Endothelial cell of umbilical vein (primary cell): Measurements from ENCODE around the gene PIK3CB. TPM values are rescaled to one million over a fixed set of nuclear protein-coding genes. Genes with fewer than 3 reads are reported as not detected.
A peak's percentile ranks its signal among the peaks of the same experiment; 100 is the strongest.

ENCODE experiments used
- BruUV-seq: library from RNA; stranded (reverse); fragments of 400-500 nt; replicated peaks from 2 replicates; lab custom pipeline; 2021; lab: Mats Ljungman, UMichigan
- CTCF ChIA-PET: fragments of 300-600, 350-600 bp; sonication (Branson Sonifier 250); formaldehyde crosslinking; loops from one replicate; lab custom pipeline; 2021; ENCODE audit warnings: antibody characterized with exemption, inconsistent platforms; lab: Charles Lee
- POLR2A ChIA-PET: fragments of 300-600, 350-600 bp; sonication (Branson Sonifier 250); formaldehyde crosslinking; loops from one replicate; lab custom pipeline; 2021; ENCODE audit warnings: antibody characterized with exemption, inconsistent platforms; lab: Charles Lee
- DNase-seq: peaks from one replicate; pipeline ENCODE4 v3.0.0-alpha.2; 2011; ENCODE audit warnings: low read depth, low spot score
- FAIRE-seq: peaks from 2 replicates; lab custom pipeline; 2011; peaks lifted over from hg19 to GRCh38; lab: Jason Lieb, UNC
- H2AFZ ChIP-seq: 2 replicates; pipeline ENCODE4 v1.6.0; 2012; ENCODE audit warnings: low read depth, low read length, control low read depth, inconsistent platforms
- H3K27ac ChIP-seq: 2 replicates; pipeline ENCODE4 v1.5.1; 2011; ENCODE audit warnings: low read depth, mild to moderate bottlenecking, control low read depth, low read length, moderate library complexity; ENCODE audit not compliant: insufficient read depth
- H3K27me3 ChIP-seq, 2 experiments: 2 replicates each; pipeline versions ENCODE4 v1.6.0 to v1.6.1; 2011; ENCODE audit warnings: low read length in 2 of 2, mixed read lengths in 1 of 2; ENCODE audit not compliant: control insufficient read depth in 2 of 2, insufficient read depth in 2 of 2
- H3K36me3 ChIP-seq, 2 experiments: 2 replicates in 1 of 2; 3 replicates in 1 of 2; pipeline ENCODE4 v1.5.1; 2011; ENCODE audit warnings: low read length in 2 of 2, mild to moderate bottlenecking in 1 of 2, moderate library complexity in 1 of 2; ENCODE audit not compliant: control insufficient read depth in 2 of 2, insufficient read depth in 2 of 2; ENCODE audit errors: extremely low read depth in 1 of 2
- H3K4me1 ChIP-seq: 3 replicates; pipeline ENCODE4 v1.5.1; 2011; ENCODE audit warnings: mild to moderate bottlenecking, low read length; ENCODE audit not compliant: control insufficient read depth, insufficient read depth; ENCODE audit errors: extremely low read depth
- H3K4me2 ChIP-seq: 2 replicates; pipeline ENCODE4 v1.6.1; 2011; ENCODE audit warnings: low read length, control low read depth, mixed read lengths; ENCODE audit not compliant: insufficient read depth
- H3K4me3 ChIP-seq, 3 experiments: fragments of 200-600 bp in 1 of 3; sonication (generic), shearing (Covaris generic) in 1 of 3; replicated peaks in 1 of 3; 2 replicates each; pipeline ENCODE4 v1.5.1; 2011 to 2016; ENCODE audit warnings: control low read depth in 3 of 3, low read length in 3 of 3, mild to moderate bottlenecking in 2 of 3, inconsistent platforms in 1 of 3, low read depth in 1 of 3, moderate library complexity in 1 of 3; ENCODE audit not compliant: insufficient read depth in 1 of 3
- H3K79me2 ChIP-seq: 2 replicates; pipeline ENCODE4 v1.6.0; 2012; ENCODE audit warnings: low read length, inconsistent platforms; ENCODE audit not compliant: control insufficient read depth, insufficient read depth
- H3K9ac ChIP-seq: replicated peaks from 2 replicates; pipeline ENCODE3; 2011; ENCODE audit warnings: low read length, control low read depth; ENCODE audit not compliant: insufficient read depth; ENCODE audit errors: extremely low read depth
- H3K9me1 ChIP-seq: replicated peaks from 3 replicates; pipeline ENCODE4 v1.6.0; 2011; ENCODE audit warnings: mild to moderate bottlenecking, low read length; ENCODE audit not compliant: control insufficient read depth, insufficient read depth; ENCODE audit errors: extremely low read depth
- H3K9me3 ChIP-seq: replicated peaks from 2 replicates; pipeline ENCODE4 v1.5.1; 2012; ENCODE audit warnings: low read length, inconsistent platforms; ENCODE audit not compliant: control insufficient read depth, insufficient read depth
- H4K20me1 ChIP-seq: replicated peaks from 2 replicates; pipeline ENCODE3; 2011; ENCODE audit warnings: mild to moderate bottlenecking, low read length; ENCODE audit not compliant: control insufficient read depth, insufficient read depth; ENCODE audit errors: extremely low read depth
- CTCF ChIP-seq, 2 donors: IDR thresholded peaks; 1 replicate in 1 of 2; 2 replicates in 1 of 2; pipeline ENCODE4 v1.5.1; 2011; ENCODE audit warnings: low read length in 2 of 2, mild to moderate bottlenecking in 2 of 2, moderate library complexity in 2 of 2, control low read depth in 1 of 2, inconsistent platforms in 1 of 2, low read depth in 1 of 2; ENCODE audit not compliant: insufficient read depth in 1 of 2; ENCODE audit errors: extremely low read depth in 1 of 2
- EZH2 ChIP-seq: IDR thresholded peaks from 2 replicates; pipeline ENCODE4 v1.6.1; 2012; ENCODE audit warnings: borderline replicate concordance, low read depth, mild to moderate bottlenecking, moderate library complexity, low read length, inconsistent platforms; ENCODE audit not compliant: severe bottlenecking
- FOS ChIP-seq: IDR thresholded peaks from 2 replicates; pipeline ENCODE4 v1.6.1; 2011; ENCODE audit warnings: mild to moderate bottlenecking, low read length, moderate library complexity, borderline replicate concordance; ENCODE audit not compliant: insufficient read depth
- GATA2 ChIP-seq: IDR thresholded peaks from 2 replicates; pipeline ENCODE4 v1.7.0; 2011; ENCODE audit warnings: low read depth, mild to moderate bottlenecking, moderate library complexity, mixed read lengths, low read length; ENCODE audit not compliant: insufficient read length, insufficient read depth
- JUN ChIP-seq: IDR thresholded peaks from 2 replicates; pipeline ENCODE4 v1.6.1; 2011; ENCODE audit warnings: borderline replicate concordance, low read depth; ENCODE audit not compliant: insufficient read length, insufficient read depth
- MAX ChIP-seq: IDR thresholded peaks from 2 replicates; pipeline ENCODE4 v1.6.1; 2011; ENCODE audit not compliant: insufficient read depth, insufficient read length
- MYC ChIP-seq: IDR thresholded peaks from one replicate; pipeline ENCODE4 v1.6.1; 2011; ENCODE audit warnings: mild to moderate bottlenecking, low read depth, low read length
- POLR2A ChIP-seq: IDR thresholded peaks from 2 replicates; pipeline ENCODE4 v1.6.1; 2012; ENCODE audit warnings: low read depth, mild to moderate bottlenecking, control low read depth, low read length
- POLR2AphosphoS5 ChIP-seq: IDR thresholded peaks from 2 replicates; pipeline ENCODE4 v1.6.1; 2012; ENCODE audit warnings: low read depth, mild to moderate bottlenecking, control low read depth, low read length, moderate library complexity; ENCODE audit not compliant: insufficient read depth
- dilution Hi-C: fragments of 300-500 bp; cut with MboI; formaldehyde crosslinking; loops from one replicate; pipeline ENCODE4 v1.15.0; 2019; ENCODE audit warnings: low sequenced_read_pairs; ENCODE audit not compliant: extremely low pct_ligation_motif_present
- intact Hi-C: fragments of 100-400 bp; cut with micrococcal nuclease; formaldehyde crosslinking; loops from one replicate; pipeline ENCODE4 v1.10.0; 2022
- polyA plus RNA-seq, 4 experiments: library from polyadenylated mRNA; depleted of rRNA in 3 of 4; stranded (reverse) in 3 of 4; unstranded in 1 of 4; fragments of >200 nt; gene quantifications; 2 replicates each; pipeline versions ENCODE4 v1.2.1 to v1.2.3, GENCODE V29; 2011 to 2012; ENCODE audit warnings: missing spikeins in 1 of 4
- total RNA-seq: library from RNA; stranded (reverse); gene quantifications from 2 replicates; pipeline ENCODE4 v1.2.3, GENCODE V29; 2021

The PIK3CB gene
- total and polyA plus RNA-seq, 2 donors (not counting 3 experiments of a cell fraction or from before 2014, with no cell fraction given), result 9.0 to 29.8 TPM

GRCh38 chr3:138875096-138875753 is 40.5 kb upstream of the PIK3CB start:
- Histone ChIP-seq H3K27ac (peak overlapping the region; percentile 79), H3K4me2 (peak overlapping the region; percentile 64), H3K36me3 (no peaks in the 10 kb centered on the region), H3K9me3 (no peaks in the 10 kb centered on the region), H3K9me1 (no peaks in the 10 kb centered on the region), H3K27me3 (no peaks in the 10 kb centered on the region), H3K4me1 (peaks cover 13% of the 10 kb centered on the region), H3K79me2 (no peaks in the 10 kb centered on the region), H4K20me1 (no peaks in the 10 kb centered on the region), H2AFZ (no peak overlapping the region), H3K4me3 (no peak overlapping the region), H3K9ac (no peak overlapping the region)
- FAIRE-seq (no peak), DNase-seq (no peak)
- CTCF ChIA-PET, result interaction anchor here (1.1 to 2.4 kb wide), 6 partner anchors 11 to 281 kb away, joined by 3 to 30 read pairs (median 5); partner anchors contain the start of gene CEP70
- dilution Hi-C loops, result no loop called here
- TF ChIP-seq EZH2, result no peak
- TF ChIP-seq POLR2A, result no peak
- TF ChIP-seq GATA2, result no peak
- TF ChIP-seq MAX, result no peak
- no peak for TF ChIP-seq POLR2AphosphoS5
- TF ChIP-seq JUN, result no peak
- TF ChIP-seq FOS, result no peak
- TF ChIP-seq CTCF (IDR thresholded peaks at IDR 0.05; ENCODE audit: extremely low read depth in 1 of 2, insufficient read depth in 1 of 2, low read depth in 1 of 2, low read length in 2 of 2), result no peak
- TF ChIP-seq MYC, result no peak
- POLR2A ChIA-PET, result no interaction called here
- intact Hi-C loops, result loop anchor here (1.0 to 2.0 kb wide), 2 partner anchors 40 kb away; partner anchors contain the start of gene PIK3CB
- no TSS peak for BruUV-seq
